Hepatocyte (in vitro differentiated cells): ENCODE results near the gene SGSM2. TPM values are rescaled to one million over a fixed set of nuclear protein-coding genes. Genes with fewer than 3 reads are reported as not detected.

Source experiments
- DNase-seq: peaks from one replicate; pipeline ENCODE4 v3.0.0-alpha.2; 2016; ENCODE audit warnings: low spot score
- H2AFZ ChIP-seq: fragments of 200-600 bp; sonication (generic); 2 replicates; pipeline ENCODE4 v1.6.0; 2016; ENCODE audit warnings: antibody characterized with exemption, mild to moderate bottlenecking
- H3K27ac ChIP-seq: fragments of 200-600 bp; sonication (generic); 2 replicates; pipeline ENCODE4 v1.5.1; 2016; ENCODE audit warnings: mild to moderate bottlenecking
- H3K27me3 ChIP-seq: fragments of 200-600 bp; sonication (generic); 2 replicates; pipeline ENCODE4 v1.6.1; 2016
- H3K36me3 ChIP-seq: fragments of 200-600 bp; sonication (generic); replicated peaks from 2 replicates; pipeline ENCODE4 v1.5.1; 2016; ENCODE audit warnings: low read depth; ENCODE audit not compliant: insufficient read depth
- H3K4me1 ChIP-seq: fragments of 200-600 bp; sonication (generic); 2 replicates; pipeline ENCODE4 v1.5.1; 2016; ENCODE audit warnings: mild to moderate bottlenecking, moderate library complexity; ENCODE audit not compliant: insufficient read depth
- H3K4me2 ChIP-seq: fragments of 200-600 bp; sonication (generic); 2 replicates; pipeline ENCODE4 v1.6.0; 2016
- H3K4me3 ChIP-seq: fragments of 200-600 bp; sonication (generic); 2 replicates; pipeline ENCODE4 v1.5.1; 2016; ENCODE audit warnings: mild to moderate bottlenecking
- H3K79me2 ChIP-seq: fragments of 200-600 bp; sonication (generic); 2 replicates; pipeline ENCODE4 v1.6.0; 2017; ENCODE audit warnings: mild to moderate bottlenecking
- H3K9me2 ChIP-seq: fragments of 200-600 bp; sonication (generic); replicated peaks from 2 replicates; pipeline ENCODE4 v1.6.0; 2017; ENCODE audit warnings: mild to moderate bottlenecking; ENCODE audit not compliant: insufficient read depth
- H3K9me3 ChIP-seq: fragments of 200-600 bp; sonication (generic); 2 replicates; pipeline ENCODE4 v1.5.1; 2016; ENCODE audit warnings: low read depth, mild to moderate bottlenecking
- H4K20me1 ChIP-seq: fragments of 200-600 bp; sonication (generic); 2 replicates; pipeline ENCODE4 v1.6.0; 2016; ENCODE audit warnings: mild to moderate bottlenecking; ENCODE audit not compliant: insufficient read depth, poor library complexity, severe bottlenecking
- CTCF ChIP-seq: fragments of 200-600 bp; sonication (generic); IDR thresholded peaks from 2 replicates; pipeline ENCODE4 v1.5.1; 2016; ENCODE audit warnings: antibody characterized with exemption, mild to moderate bottlenecking; ENCODE audit not compliant: poor library complexity
- EZH2 ChIP-seq: fragments of 200-600 bp; sonication (generic); IDR thresholded peaks from 2 replicates; pipeline ENCODE4 v1.6.1; 2016; ENCODE audit warnings: antibody characterized with exemption, mild to moderate bottlenecking, borderline replicate concordance
- EZH2phosphoT487 ChIP-seq: fragments of 200-600 bp; sonication (generic); IDR thresholded peaks from one replicate; pipeline ENCODE4 v1.6.1; 2018; ENCODE audit warnings: antibody characterized with exemption, mild to moderate bottlenecking, low read depth, moderate library complexity; ENCODE audit not compliant: unreplicated experiment, severe bottlenecking
- WGBS: methylation state at CpG from one replicate; pipeline ENCODE4 v1.1.6; 2016; ENCODE audit warnings: low lambda C conversion rate; ENCODE audit errors: missing lambda C conversion rate; 5-methylcytosine and 5-hydroxymethylcytosine counted together
- polyA plus RNA-seq: library from polyadenylated mRNA; unstranded; fragments of >200 nt; fragmentation: Nextera tagmentation; extraction: Ambion mirVana; gene quantifications from 2 replicates; pipeline ENCODE4 v1.2.1, GENCODE V29; 2016
- total RNA-seq: library from RNA; depleted of rRNA; stranded (reverse); fragments of >200 nt; gene quantifications from 2 replicates; pipeline ENCODE4 v1.2.3, GENCODE V29; 2014

Gene SGSM2
- total and polyA plus RNA-seq, 2 experiments from 2014 or later = 22.2 to 34.9 TPM

- Histone ChIP-seq H3K79me2 (no peaks in the 10 kb centered on the region), H3K4me2 (no peak overlapping the region), H3K9me2 (no peaks in the 10 kb centered on the region), H3K4me1 (no peaks in the 10 kb centered on the region), H3K36me3 (no peaks in the 10 kb centered on the region), H3K9me3 (no peaks in the 10 kb centered on the region), H3K4me3 (no peak overlapping the region), H3K27ac (no peak overlapping the region), H3K27me3 (no peaks in the 10 kb centered on the region), H4K20me1 (no peaks in the 10 kb centered on the region), H2AFZ (no peak overlapping the region)
- DNase-seq = no peak
- 88% methylated on average over 14 of the region's 14 CpGs for WGBS
- no peak for TF ChIP-seq EZH2
- TF ChIP-seq CTCF = no peak
- no peak for TF ChIP-seq EZH2phosphoT487
Measured at GRCh38 chr17:2376107-2376506, 38.8 kb downstream of the SGSM2 start.

DNA sequence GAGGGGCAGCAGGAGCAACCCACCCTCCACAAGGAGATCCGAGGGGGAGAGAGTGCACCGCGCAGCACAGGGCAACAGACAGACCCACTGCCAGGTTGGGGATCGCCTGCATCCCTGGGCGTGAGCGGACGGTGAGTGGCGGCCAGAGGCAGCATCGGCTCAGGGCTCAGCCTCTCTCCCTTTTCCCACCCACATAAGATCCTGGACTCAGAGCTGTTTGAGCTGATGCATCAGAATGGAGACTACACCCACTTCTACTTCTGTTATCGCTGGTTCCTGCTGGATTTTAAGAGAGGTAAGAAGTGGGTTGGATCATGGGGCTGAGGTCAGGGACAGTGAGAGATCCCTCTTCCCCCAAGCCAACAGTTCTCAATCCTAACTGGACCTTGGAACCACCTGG is 40.4 kb downstream of the SGSM2 start:
- H3K9me3 ChIP-seq = no peaks in the 10 kb centered on the region
- H3K4me1 ChIP-seq = no peaks in the 10 kb centered on the region
- no peak overlapping the region for H3K27ac ChIP-seq
- no peaks in the 10 kb centered on the region for H3K36me3 ChIP-seq
- no peak for DNase-seq
- H3K79me2 ChIP-seq = no peaks in the 10 kb centered on the region
- H2AFZ ChIP-seq = no peak overlapping the region
- no peaks in the 10 kb centered on the region for H4K20me1 ChIP-seq
- H3K9me2 ChIP-seq = no peaks in the 10 kb centered on the region
- H3K4me2 ChIP-seq = no peak overlapping the region
- H3K4me3 ChIP-seq = no peak overlapping the region
- WGBS = 92% methylated on average over 10 of the region's 10 CpGs
- no peaks in the 10 kb centered on the region for H3K27me3 ChIP-seq
- TF ChIP-seq EZH2phosphoT487 = no peak
- no peak for TF ChIP-seq CTCF
- TF ChIP-seq EZH2 = no peak

GRCh38 chr17:2378905-2379304 is 41.6 kb downstream of the SGSM2 start:
- no peak overlapping the region for H3K4me2 ChIP-seq
- H3K4me1 ChIP-seq = peaks cover 12% of the 10 kb centered on the region
- H2AFZ ChIP-seq = no peak overlapping the region
- H3K9me2 ChIP-seq = no peaks in the 10 kb centered on the region
- no peaks in the 10 kb centered on the region for H3K79me2 ChIP-seq
- no peaks in the 10 kb centered on the region for H3K27me3 ChIP-seq
- 96% methylated on average over 11 of the region's 11 CpGs for WGBS
- DNase-seq = no peak
- TF ChIP-seq EZH2phosphoT487 (no peak), CTCF (no peak)
- H3K27ac ChIP-seq = no peak overlapping the region
- H3K9me3 ChIP-seq = no peaks in the 10 kb centered on the region
- H3K4me3 ChIP-seq = no peak overlapping the region
- no peaks in the 10 kb centered on the region for H4K20me1 ChIP-seq
- H3K36me3 ChIP-seq = no peaks in the 10 kb centered on the region
